Measurements from ENCODE around the gene HIP1R. TPM values are rescaled to one million over a fixed set of nuclear protein-coding genes. Genes with fewer than 3 reads are reported as not detected.
A peak's percentile ranks its signal among the peaks of the same experiment; 100 is the strongest.

The HIP1R gene
- total RNA-seq, 1 experiment from 2014 or later = 36.7 TPM

GRCh38 chr12:122880668-122881067 lies 45.4 kb downstream of the HIP1R start:
- ChIA-PET CTCF (interaction anchor here (1.4 kb wide), 1 partner anchor 20 kb away, joined by 7 read pairs; no protein-coding TSS in a partner anchor), POLR2A (interaction anchor here (0.7 to 1.1 kb wide), 2 partner anchors 8 to 95 kb away, joined by 3 to 4 read pairs; no protein-coding TSS in a partner anchor)
- intact Hi-C loops (cut with micrococcal nuclease; ENCODE audit: unreplicated experiment) = no loop called here
- Histone ChIP-seq H3K4me3 (ENCODE audit: low read depth in 2 of 2, low read length in 2 of 2) (no peak overlapping the region), H3K4me1 (ENCODE audit: control insufficient read depth, insufficient read depth, low read length) (peaks cover 95% of the 10 kb centered on the region), H3K27ac (ENCODE audit: low read length) (peak overlapping the region; percentile 100), H3K27me3 (ENCODE audit: control insufficient read depth, insufficient read depth, low read length) (no peaks in the 10 kb centered on the region), H3K9me3 (ENCODE audit: control insufficient read depth, insufficient read depth, low read depth, low read length) (no peaks in the 10 kb centered on the region), H3K36me3 (ENCODE audit: control insufficient read depth, insufficient read depth, low read length) (peaks cover 2% of the 10 kb centered on the region; the same call in 1 of the 2 replicates)
- TF ChIP-seq TCF7L2 (IDR thresholded peaks at IDR 0.05; ENCODE audit: low read depth, low read length) (no peak), CTCF (IDR thresholded peaks at IDR 0.05) (peak; percentile 86)
- BruUV-seq (replicated peaks) = no TSS peak
- in situ Hi-C loops (cut with HindIII; ENCODE audit: low pct_unique_long_range_greater_than_20kb, low sequenced_read_pairs) = no loop called here
- DNase-seq (ENCODE audit: low read depth, low spot score) = no peak
- ATAC-seq = peak; percentile 86

GRCh38 chr12:122882908-122883558 lies 47.8 kb downstream of the HIP1R start:
- TF ChIP-seq TCF7L2 (IDR thresholded peaks at IDR 0.05; ENCODE audit: low read depth, low read length) (no peak), CTCF (IDR thresholded peaks at IDR 0.05) (no peak), POLR2AphosphoS5 (IDR thresholded peaks at IDR 0.05; ENCODE audit: low read depth, low read length) (no peak), SIN3A (IDR thresholded peaks at IDR 0.05; ENCODE audit: borderline replicate concordance, insufficient read depth, low read depth, low read length) (no peak), REST (IDR thresholded peaks at IDR 0.05; ENCODE audit: insufficient read depth in 1 of 2, low read depth in 2 of 2, low read length in 1 of 2) (no peak)
- peak overlapping the region; percentile 100 for H3K27ac ChIP-seq (ENCODE audit: low read length)
- DNase-seq (ENCODE audit: low read depth, low spot score) (no peak), ATAC-seq (no peak)
- in situ Hi-C loops (cut with HindIII; ENCODE audit: low pct_unique_long_range_greater_than_20kb, low sequenced_read_pairs) (no loop called here), intact Hi-C loops (cut with micrococcal nuclease; ENCODE audit: unreplicated experiment) (no loop called here)
- no TSS peak for BruUV-seq (replicated peaks)
- H3K27me3 ChIP-seq (ENCODE audit: control insufficient read depth, insufficient read depth, low read length) = no peaks in the 10 kb centered on the region
- H3K4me1 ChIP-seq (ENCODE audit: control insufficient read depth, insufficient read depth, low read length) = peaks cover 93% of the 10 kb centered on the region
- H3K4me3 ChIP-seq (ENCODE audit: low read depth in 2 of 2, low read length in 2 of 2) = no peak overlapping the region
- POLR2A ChIA-PET = interaction anchor here (0.5 to 0.6 kb wide), 2 partner anchors 60 to 79 kb away, joined by 5 read pairs; no protein-coding TSS in a partner anchor
- CTCF ChIA-PET = no interaction called here
- H3K36me3 ChIP-seq (ENCODE audit: control insufficient read depth, insufficient read depth, low read length) = no peaks in the 10 kb centered on the region
- H3K9me3 ChIP-seq (ENCODE audit: control insufficient read depth, insufficient read depth, low read depth, low read length) = no peaks in the 10 kb centered on the region
